ENCODE results near the gene APOOL. TPM values are rescaled to one million over a fixed set of nuclear protein-coding genes. Genes with fewer than 3 reads are reported as not detected.
"Not testable (repeated sequence)": the region's sequence is repeated elsewhere in the genome, so short reads cannot be mapped to it uniquely, and the experiment has no call there.

The APOOL gene
- total and polyA plus RNA-seq, 2 of the 13 experiments (the other 11 are each of a cell fraction or from before 2014, with no cell fraction given): 7.3 to 13.9 TPM

- no peak for TF ChIP-seq ZNF20 (CRISPR knock-in tag; IDR thresholded peaks at IDR 0.05)
- TF ChIP-seq, protein P1, sequence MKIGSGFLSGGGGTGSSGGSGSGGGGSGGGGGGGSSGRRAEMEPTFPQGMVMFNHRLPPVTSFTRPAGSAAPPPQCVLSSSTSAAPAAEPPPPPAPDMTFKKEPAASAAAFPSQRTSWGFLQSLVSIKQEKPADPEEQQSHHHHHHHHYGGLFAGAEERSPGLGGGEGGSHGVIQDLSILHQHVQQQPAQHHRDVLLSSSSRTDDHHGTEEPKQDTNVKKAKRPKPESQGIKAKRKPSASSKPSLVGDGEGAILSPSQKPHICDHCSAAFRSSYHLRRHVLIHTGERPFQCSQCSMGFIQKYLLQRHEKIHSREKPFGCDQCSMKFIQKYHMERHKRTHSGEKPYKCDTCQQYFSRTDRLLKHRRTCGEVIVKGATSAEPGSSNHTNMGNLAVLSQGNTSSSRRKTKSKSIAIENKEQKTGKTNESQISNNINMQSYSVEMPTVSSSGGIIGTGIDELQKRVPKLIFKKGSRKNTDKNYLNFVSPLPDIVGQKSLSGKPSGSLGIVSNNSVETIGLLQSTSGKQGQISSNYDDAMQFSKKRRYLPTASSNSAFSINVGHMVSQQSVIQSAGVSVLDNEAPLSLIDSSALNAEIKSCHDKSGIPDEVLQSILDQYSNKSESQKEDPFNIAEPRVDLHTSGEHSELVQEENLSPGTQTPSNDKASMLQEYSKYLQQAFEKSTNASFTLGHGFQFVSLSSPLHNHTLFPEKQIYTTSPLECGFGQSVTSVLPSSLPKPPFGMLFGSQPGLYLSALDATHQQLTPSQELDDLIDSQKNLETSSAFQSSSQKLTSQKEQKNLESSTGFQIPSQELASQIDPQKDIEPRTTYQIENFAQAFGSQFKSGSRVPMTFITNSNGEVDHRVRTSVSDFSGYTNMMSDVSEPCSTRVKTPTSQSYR (CRISPR knock-in tag; IDR thresholded peaks at IDR 0.05; ENCODE audit: borderline replicate concordance): no peak
- TF ChIP-seq, protein P2, sequence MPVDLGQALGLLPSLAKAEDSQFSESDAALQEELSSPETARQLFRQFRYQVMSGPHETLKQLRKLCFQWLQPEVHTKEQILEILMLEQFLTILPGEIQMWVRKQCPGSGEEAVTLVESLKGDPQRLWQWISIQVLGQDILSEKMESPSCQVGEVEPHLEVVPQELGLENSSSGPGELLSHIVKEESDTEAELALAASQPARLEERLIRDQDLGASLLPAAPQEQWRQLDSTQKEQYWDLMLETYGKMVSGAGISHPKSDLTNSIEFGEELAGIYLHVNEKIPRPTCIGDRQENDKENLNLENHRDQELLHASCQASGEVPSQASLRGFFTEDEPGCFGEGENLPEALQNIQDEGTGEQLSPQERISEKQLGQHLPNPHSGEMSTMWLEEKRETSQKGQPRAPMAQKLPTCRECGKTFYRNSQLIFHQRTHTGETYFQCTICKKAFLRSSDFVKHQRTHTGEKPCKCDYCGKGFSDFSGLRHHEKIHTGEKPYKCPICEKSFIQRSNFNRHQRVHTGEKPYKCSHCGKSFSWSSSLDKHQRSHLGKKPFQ (CRISPR knock-in tag; IDR thresholded peaks at IDR 0.05; ENCODE audit: insufficient replicate concordance): no peak
- no peak for TF ChIP-seq ZNF766 (CRISPR knock-in tag; IDR thresholded peaks at IDR 0.05; ENCODE audit: borderline replicate concordance)
- no peak for TF ChIP-seq TEF (CRISPR knock-in tag; IDR thresholded peaks at IDR 0.05)
- no peak for TF ChIP-seq CENPT (CRISPR knock-in tag; IDR thresholded peaks at IDR 0.05; ENCODE audit: low read depth)
- TF ChIP-seq NR1H2 (CRISPR knock-in tag; IDR thresholded peaks at IDR 0.05; ENCODE audit: borderline replicate concordance, low read depth): no peak
- no peak for TF ChIP-seq POLR2A (IDR thresholded peaks at IDR 0.05; ENCODE audit: insufficient read depth in 1 of 2, low read depth in 2 of 2, low read length in 2 of 2)
- no peak for TF ChIP-seq TAF1 (CRISPR knock-in tag; IDR thresholded peaks at IDR 0.05)
- H2AFZ ChIP-seq (ENCODE audit: low read length): no peak overlapping the region
- ChIA-PET CTCF (ENCODE audit: low intra/inter-chr PET ratio, low total read pairs) (no interaction called here), POLR2A (no interaction called here)
- H3K27ac ChIP-seq (ENCODE audit: extremely low read length, insufficient read depth, low read length): no peak overlapping the region
- FAIRE-seq: no peak
- H3K4me2 ChIP-seq (ENCODE audit: low read depth, low read length): no peak overlapping the region
- no peak for ATAC-seq
- in situ Hi-C loops (cut with HindIII; ENCODE audit: extremely low pct_ligation_motif_present, low pct_unique_long_range_greater_than_20kb): no loop called here
- no peaks in the 10 kb centered on the region for H3K4me1 ChIP-seq (ENCODE audit: insufficient read depth, low read length)
- H3K9me3 ChIP-seq (ENCODE audit: low read length): no peaks in the 10 kb centered on the region
- no peak for DNase-seq (ENCODE audit: low spot score)
- intact Hi-C loops (cut with micrococcal nuclease; ENCODE audit: unreplicated experiment): no loop called here
- BruUV-seq (replicated peaks): no TSS peak
- no peak overlapping the region for H3K9ac ChIP-seq (ENCODE audit: insufficient read depth, low read depth, low read length)
- WGBS (ENCODE audit: low lambda C conversion rate): no CpG with 5 or more reads among the region's 19 CpGs
- no peaks in the 10 kb centered on the region for H3K79me2 ChIP-seq (ENCODE audit: insufficient read depth, low read length)
- no peaks in the 10 kb centered on the region for H3K27me3 ChIP-seq (ENCODE audit: control insufficient read depth in 1 of 2, insufficient read depth in 2 of 2, low read length in 2 of 2)
- no peak overlapping the region for H3K4me3 ChIP-seq (replicated peaks in 1 of 3; ENCODE audit: insufficient read depth in 1 of 3, low read depth in 2 of 3, low read length in 3 of 3)
- no peaks in the 10 kb centered on the region for H4K20me1 ChIP-seq (ENCODE audit: insufficient read depth, low read length)
- no peaks in the 10 kb centered on the region for H3K36me3 ChIP-seq (replicated peaks in 1 of 2; ENCODE audit: control insufficient read depth in 1 of 2, insufficient read depth in 2 of 2, low read length in 2 of 2)
Measured at GRCh38 chrX:84974803-84975202, 28.9 kb upstream of the APOOL start.

- ATAC-seq; H3K79me2 ChIP-seq (ENCODE audit: insufficient read depth, low read length); H3K4me3 ChIP-seq (replicated peaks in 1 of 3; ENCODE audit: insufficient read depth in 1 of 3, low read depth in 2 of 3, low read length in 3 of 3); H3K36me3 ChIP-seq (replicated peaks in 1 of 2; ENCODE audit: control insufficient read depth in 1 of 2, insufficient read depth in 2 of 2, low read length in 2 of 2); CTCF ChIA-PET (ENCODE audit: low intra/inter-chr PET ratio, low total read pairs); H3K27ac ChIP-seq (ENCODE audit: extremely low read length, insufficient read depth, low read length); POLR2A ChIA-PET; H3K4me1 ChIP-seq (ENCODE audit: insufficient read depth, low read length); H4K20me1 ChIP-seq (ENCODE audit: insufficient read depth, low read length); intact Hi-C loops (cut with micrococcal nuclease; ENCODE audit: unreplicated experiment); H3K9me3 ChIP-seq (ENCODE audit: low read length); DNase-seq (ENCODE audit: low spot score); FAIRE-seq; H3K27me3 ChIP-seq (ENCODE audit: control insufficient read depth in 1 of 2, insufficient read depth in 2 of 2, low read length in 2 of 2); H2AFZ ChIP-seq (ENCODE audit: low read length); H3K9ac ChIP-seq (ENCODE audit: insufficient read depth, low read depth, low read length); H3K4me2 ChIP-seq (ENCODE audit: low read depth, low read length); BruUV-seq (replicated peaks); in situ Hi-C loops (cut with HindIII; ENCODE audit: extremely low pct_ligation_motif_present, low pct_unique_long_range_greater_than_20kb): not testable (repeated sequence)
- 67% methylated on average over 3 of the region's 5 CpGs for WGBS (ENCODE audit: low lambda C conversion rate)
Measured at GRCh38 chrX:84991739-84992138, 11.9 kb upstream of the APOOL start.

Data from HepG2 (cell line).